Esophagus mucosa (tissue), 1 donor: Measurements from ENCODE around the gene PCDHGA7. TPM values are rescaled to one million over a fixed set of nuclear protein-coding genes. Genes with fewer than 3 reads are reported as not detected.
"Not testable (repeated sequence)": the region's sequence is repeated elsewhere in the genome, so short reads cannot be mapped to it uniquely, and the experiment has no call there.

Source experiments
- ATAC-seq: fragments of 200-7000 bp; cut with Tn5 transposase; one replicate; pipeline ENCODE4 v1.9.1; 2020
- total RNA-seq: library from RNA; stranded (reverse); gene quantifications from one replicate; pipeline ENCODE4 v1.2.4, GENCODE V29; 2023
- donor health status: DM: yes; HTN: yes; CAD: no.

Gene PCDHGA7
- 1.6 TPM for total RNA-seq

- no peak for ATAC-seq
Measured at GRCh38 chr5:141382469-141383294, at the start of gene PCDHGA7. TSS of gene PCDHGA7 (plus strand) at chr5:141382742. CDS start at chr5:141382900, 158 bp downstream.

GRCh38 chr5:141338538-141339306, 43.8 kb upstream of the PCDHGA7 start, which contains the start of gene PCDHGA2:
TSS of gene PCDHGA2 (plus strand) at chr5:141338760.
- no peak for ATAC-seq

- not testable (repeated sequence) for ATAC-seq
Measured at GRCh38 chr5:141340781-141341354, 41.7 kb upstream of the PCDHGA7 start.

GRCh38 chr5:141342773-141343172, 39.8 kb upstream of the PCDHGA7 start:
- no peak for ATAC-seq

- no peak for ATAC-seq
Measured at GRCh38 chr5:141343242-141343952, 39.1 kb upstream of the PCDHGA7 start, which contains the start of gene PCDHGA3. TSS of gene PCDHGA3 (plus strand) at chr5:141343829. CDS start at chr5:141344034, 205 bp downstream.

GRCh38 chr5:141343953-141344463, 38.5 kb upstream of the PCDHGA7 start:
- no peak for ATAC-seq

- ATAC-seq: no peak
Measured at GRCh38 chr5:141345327-141345726, 37.2 kb upstream of the PCDHGA7 start.

- ATAC-seq: not testable (repeated sequence)
Measured at GRCh38 chr5:141346017-141346416, 36.5 kb upstream of the PCDHGA7 start.

GRCh38 chr5:141349917-141350619, 32.5 kb upstream of the PCDHGA7 start, which contains the start of gene PCDHGB1:
TSS of gene PCDHGB1 (plus strand) at chr5:141350099. CDS start at chr5:141350261, 162 bp downstream.
- ATAC-seq: no peak

- ATAC-seq: no peak
Measured at GRCh38 chr5:141351591-141351990, 31.0 kb upstream of the PCDHGA7 start.

GRCh38 chr5:141354900-141355469, 27.6 kb upstream of the PCDHGA7 start, which contains the start of gene PCDHGA4:
TSS of gene PCDHGA4 (plus strand) at chr5:141355021. CDS start at chr5:141355108, 87 bp downstream.
- ATAC-seq: no peak

- ATAC-seq: no peak
Measured at GRCh38 chr5:141355641-141356040, 26.9 kb upstream of the PCDHGA7 start.

- no peak for ATAC-seq
Measured at GRCh38 chr5:141356133-141356532, 26.4 kb upstream of the PCDHGA7 start.

- no peak for ATAC-seq
Measured at GRCh38 chr5:141356950-141357349, 25.6 kb upstream of the PCDHGA7 start.

GRCh38 chr5:141359790-141360426, 22.6 kb upstream of the PCDHGA7 start, which contains the start of gene PCDHGB2:
TSS of gene PCDHGB2 (plus strand) at chr5:141359994. CDS start at chr5:141360136, 142 bp downstream.
- no peak for ATAC-seq

- ATAC-seq: no peak
Measured at GRCh38 chr5:141360685-141361084, 21.9 kb upstream of the PCDHGA7 start.

GRCh38 chr5:141362719-141363118, 19.8 kb upstream of the PCDHGA7 start:
- no peak for ATAC-seq

GRCh38 chr5:141363952-141364660, 18.4 kb upstream of the PCDHGA7 start, which contains the start of gene PCDHGA5:
TSS of gene PCDHGA5 (plus strand) at chr5:141364162. CDS start at chr5:141364331, 169 bp downstream.
- ATAC-seq: no peak
